Raji (cell line): ENCODE results near the gene PCCA.

Experiments used
- POLR2A ChIP-seq: IDR thresholded peaks from 2 replicates; pipeline ENCODE4 v1.6.1; 2011; ENCODE audit warnings: low read depth, low read length, control low read depth; ENCODE audit not compliant: insufficient read depth

PCCA gene

DNA sequence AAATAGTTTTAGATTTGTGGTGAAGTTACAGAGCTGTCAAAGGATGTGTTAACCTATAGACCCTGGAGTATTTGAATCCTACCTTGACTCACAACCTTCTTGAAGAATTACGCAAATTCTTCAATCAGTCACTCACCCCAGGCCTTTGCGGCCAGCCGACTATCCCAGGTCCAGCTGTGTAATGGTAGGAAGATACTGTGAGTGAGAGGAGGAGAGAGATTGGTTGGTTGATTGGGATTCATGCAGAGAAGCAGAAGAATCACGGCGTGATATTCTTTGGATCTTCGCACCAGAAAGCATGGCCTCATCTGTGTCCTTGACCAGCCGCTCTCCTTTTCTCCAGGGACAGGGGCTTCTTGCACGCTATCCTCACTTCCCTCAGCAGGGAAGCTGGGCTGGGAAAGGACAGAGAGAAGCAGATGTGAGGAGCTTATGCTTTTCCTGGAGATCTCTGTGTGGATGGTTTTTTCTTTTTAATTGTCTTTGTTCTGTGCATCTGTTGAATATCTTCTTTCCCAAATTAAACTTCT lies 250.6 kb downstream of the PCCA start:
- no peak for TF ChIP-seq POLR2A

DNA sequence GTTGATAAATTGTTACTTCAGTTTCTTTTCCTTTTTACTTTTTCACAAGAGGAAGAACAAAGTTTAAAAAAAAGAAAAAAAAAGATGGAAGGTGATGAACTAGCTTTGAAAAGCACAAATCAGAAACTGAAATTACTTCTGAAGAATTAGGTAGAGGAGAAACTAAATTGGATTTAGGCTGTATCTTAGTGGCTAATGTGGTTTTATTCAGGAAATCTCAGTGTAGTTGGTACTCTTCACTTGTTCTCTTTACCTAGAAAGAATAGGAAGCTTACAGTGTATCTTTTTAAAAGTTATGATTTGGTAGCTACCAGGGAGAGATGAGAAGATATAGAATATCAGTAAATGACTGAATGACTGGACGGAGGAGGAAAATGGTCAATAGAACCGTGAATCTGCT lies 252.0 kb downstream of the PCCA start:
- TF ChIP-seq POLR2A, result no peak

GRCh38 chr13:100341327-100341726 lies 252.4 kb downstream of the PCCA start:
- TF ChIP-seq POLR2A, result no peak

DNA sequence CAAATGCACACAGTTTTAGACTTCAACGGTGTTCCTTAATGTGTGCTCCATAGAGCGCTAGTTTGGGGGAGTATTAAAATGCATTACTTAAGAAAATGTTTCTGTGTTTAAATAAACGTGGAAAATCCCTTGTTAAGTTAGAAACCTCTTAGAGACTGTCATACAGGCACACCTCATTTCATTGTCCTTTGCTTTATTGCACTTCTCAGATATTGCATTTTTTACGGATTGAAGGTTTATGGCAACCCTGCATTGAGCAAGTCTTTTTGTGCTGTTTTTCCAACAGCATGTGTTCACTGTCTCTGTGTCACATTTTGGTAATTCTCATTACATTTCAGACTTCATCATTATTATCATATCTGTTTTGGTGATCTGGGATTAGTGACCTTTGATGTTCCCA lies 255.7 kb downstream of the PCCA start:
- TF ChIP-seq POLR2A, result no peak

GRCh38 chr13:100347968-100348367 lies 259.1 kb downstream of the PCCA start:
- TF ChIP-seq POLR2A, result no peak

DNA sequence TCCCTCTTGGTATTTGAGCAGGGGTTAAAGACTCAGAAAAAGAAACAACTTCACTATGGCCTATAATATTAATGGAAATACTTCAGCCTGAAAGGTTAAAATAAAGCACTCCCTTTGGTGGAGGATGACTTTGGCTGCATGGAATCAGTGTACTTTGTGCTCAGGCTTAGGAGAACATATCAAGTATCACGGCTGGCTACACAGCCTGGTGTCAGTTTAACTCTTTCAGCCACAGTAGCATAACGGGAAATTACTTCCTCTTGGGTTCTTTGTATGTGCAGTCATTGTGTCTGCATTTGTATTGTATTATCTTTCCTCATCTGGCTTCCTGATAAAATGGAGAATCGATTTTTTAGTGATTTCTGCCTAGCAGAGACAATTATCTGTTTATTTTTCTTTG lies 260.7 kb downstream of the PCCA start:
- TF ChIP-seq POLR2A, result no peak

DNA sequence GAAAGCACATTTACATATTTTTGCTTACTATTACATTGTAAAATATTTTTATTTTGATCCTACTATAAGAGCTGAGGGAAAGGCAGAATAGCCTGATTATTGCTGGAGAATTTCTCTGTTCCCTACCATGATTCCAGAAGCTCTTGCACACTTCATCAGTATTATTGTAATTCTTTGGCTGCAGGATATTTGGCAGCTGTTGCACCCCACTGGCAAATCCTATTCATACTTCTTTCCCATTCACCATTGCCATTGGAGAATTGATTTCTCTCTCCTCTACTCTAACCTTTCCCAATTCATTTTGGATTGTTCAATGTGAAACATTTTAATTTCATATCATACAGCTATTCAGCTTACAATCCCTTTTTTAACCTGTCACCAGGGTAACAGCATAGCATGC lies 261.7 kb downstream of the PCCA start:
- no peak for TF ChIP-seq POLR2A

- no peak for TF ChIP-seq POLR2A
These were observed 267.5 kb downstream of the PCCA start for GRCh38 chr13:100356426-100356825.

DNA sequence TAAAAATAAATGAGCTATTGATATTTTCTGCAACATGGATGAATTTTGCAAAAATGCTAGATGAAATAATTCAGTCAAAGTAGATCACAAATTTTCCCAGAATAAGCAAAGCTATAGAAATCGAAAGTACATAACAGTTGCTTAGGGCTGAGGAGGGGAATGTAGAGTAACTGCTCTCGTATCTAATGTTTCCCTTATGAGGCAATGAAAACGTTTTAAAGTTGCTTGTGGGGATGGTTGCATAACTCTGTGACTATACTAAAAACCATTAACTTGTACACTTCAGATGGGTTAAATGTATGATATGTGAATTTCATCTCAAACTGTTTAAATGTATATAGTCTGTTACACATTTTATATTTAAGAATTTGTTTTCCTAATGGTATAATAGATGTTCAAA lies 268.0 kb downstream of the PCCA start:
- TF ChIP-seq POLR2A, result no peak

GRCh38 chr13:100357764-100358163 lies 268.9 kb downstream of the PCCA start:
- no peak for TF ChIP-seq POLR2A

- TF ChIP-seq POLR2A, result no peak
These were observed 272.6 kb downstream of the PCCA start for GRCh38 chr13:100361504-100361903.

DNA sequence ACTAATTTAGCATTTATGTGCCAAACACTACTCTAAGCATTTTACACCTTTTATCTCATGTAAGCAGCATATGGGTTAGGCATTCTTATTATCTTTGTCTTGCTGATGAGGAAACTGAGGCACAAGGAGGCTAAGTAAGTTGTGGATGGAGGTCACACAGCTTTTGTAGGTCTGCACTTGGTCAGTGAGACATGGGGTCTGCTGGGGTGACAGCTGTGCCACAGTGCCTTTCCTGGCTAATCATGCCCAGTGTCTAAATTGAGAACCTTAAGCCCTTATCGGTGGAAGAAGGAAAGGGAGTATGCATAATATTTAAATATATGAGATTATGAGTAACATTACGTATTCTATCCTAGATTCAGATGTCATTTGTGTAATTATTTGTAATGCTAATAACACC lies 273.5 kb downstream of the PCCA start:
- TF ChIP-seq POLR2A, result no peak

DNA sequence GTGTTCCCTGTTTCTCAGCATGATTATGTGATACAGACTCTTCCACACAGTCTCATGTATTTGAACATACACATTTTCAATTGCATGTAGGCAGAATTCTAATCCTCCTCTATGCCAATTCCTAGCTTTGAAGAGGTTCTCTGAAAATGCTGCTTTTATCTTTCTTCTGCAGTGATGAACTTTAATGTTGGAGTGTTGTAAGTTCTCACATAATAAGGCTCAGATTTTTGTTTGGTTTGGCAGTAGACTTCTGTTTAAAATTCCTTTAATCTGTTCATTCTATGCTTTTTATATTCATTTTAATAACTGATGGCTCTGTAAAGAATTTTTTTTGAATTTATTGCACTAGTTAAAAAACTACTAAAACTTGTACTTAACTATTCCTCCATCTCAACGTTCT lies 273.9 kb downstream of the PCCA start:
- TF ChIP-seq POLR2A, result no peak

DNA sequence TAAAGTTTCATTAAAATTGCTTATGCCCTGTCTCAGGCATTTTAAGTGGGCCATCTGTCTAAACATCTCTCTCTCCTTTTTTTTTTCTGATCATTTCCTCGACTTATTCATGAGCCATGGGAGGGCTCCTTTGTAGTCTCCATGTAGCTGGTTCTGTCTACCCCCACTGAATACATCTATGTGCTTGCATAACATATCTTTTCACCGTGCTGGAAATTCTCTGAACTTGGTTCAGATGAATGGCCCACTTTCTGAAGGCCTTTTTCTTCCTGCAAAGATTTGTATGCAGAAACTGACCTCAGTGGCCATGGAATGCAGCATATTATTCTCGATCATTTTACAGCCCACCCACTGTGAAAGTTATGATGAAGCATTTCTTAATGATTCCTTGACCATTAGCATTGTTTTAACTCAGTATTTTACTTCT lies 274.4 kb downstream of the PCCA start:
- TF ChIP-seq POLR2A, result no peak

DNA sequence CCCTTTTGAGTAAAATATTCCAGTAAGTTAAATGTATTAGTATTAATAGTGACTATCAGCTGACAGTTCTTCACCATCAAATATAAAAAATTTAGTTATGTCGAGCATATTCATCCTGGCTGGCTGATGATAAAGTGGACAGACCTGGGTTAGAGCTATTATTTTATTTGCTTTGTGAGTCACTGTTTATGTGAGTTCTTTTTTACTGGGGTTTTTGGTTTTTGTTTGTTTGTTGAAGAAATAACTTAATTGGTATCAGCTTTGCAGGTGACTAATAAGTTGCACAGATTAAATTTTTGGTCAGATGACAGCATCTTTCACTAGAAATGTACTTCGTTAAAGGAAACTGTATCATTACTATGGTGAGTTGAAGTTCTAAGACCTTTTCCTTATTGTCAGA lies 275.0 kb downstream of the PCCA start:
- TF ChIP-seq POLR2A, result no peak

- TF ChIP-seq POLR2A, result no peak
These were observed 275.7 kb downstream of the PCCA start for GRCh38 chr13:100364591-100364990.

DNA sequence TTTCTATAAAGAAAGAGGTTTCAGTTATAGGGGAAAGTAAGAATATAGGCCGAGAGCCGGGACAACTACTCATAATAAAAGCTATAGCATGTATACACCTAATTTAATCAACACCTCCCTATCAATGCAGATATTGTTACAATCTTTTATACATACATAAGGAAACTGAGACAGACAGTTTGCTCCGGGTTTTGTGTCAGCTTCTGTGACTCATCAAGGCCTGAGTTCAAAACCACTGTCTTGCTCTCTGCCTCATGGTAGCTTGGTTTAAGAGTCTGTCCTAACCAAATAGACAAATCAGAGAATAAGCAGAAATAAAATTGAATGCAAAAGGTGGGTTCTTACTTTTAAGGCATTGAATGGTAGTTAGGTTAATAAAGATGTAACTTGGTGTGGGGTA lies 276.8 kb downstream of the PCCA start:
- TF ChIP-seq POLR2A, result no peak

GRCh38 chr13:100378533-100378932 lies 289.6 kb downstream of the PCCA start:
- no peak for TF ChIP-seq POLR2A
